Type B pancreatic cell (in vitro differentiated cells): ENCODE data around the gene CAMTA1. TPM values are rescaled to one million over a fixed set of nuclear protein-coding genes. Genes with fewer than 3 reads are reported as not detected.

Experiments used
- DNase-seq: peaks from one replicate; pipeline ENCODE4 v3.0.0; 2021; ENCODE audit warnings: mixed read lengths; ENCODE audit not compliant: unreplicated experiment; ENCODE audit errors: extremely low spot score
- H3K27ac Mint-ChIP-seq: 2 replicates; pipeline ENCODE4 v1.8.0; 2021; ENCODE audit warnings: mild to moderate bottlenecking, mixed read lengths
- H3K27me3 Mint-ChIP-seq: 2 replicates; pipeline ENCODE4 v1.8.0; 2021; ENCODE audit warnings: mixed read lengths
- H3K36me3 Mint-ChIP-seq: 2 replicates; pipeline ENCODE4 v1.8.0; 2021; ENCODE audit warnings: mixed read lengths
- H3K4me1 Mint-ChIP-seq: one replicate; pipeline ENCODE4 v1.8.0; 2021; ENCODE audit warnings: mixed read lengths; ENCODE audit not compliant: unreplicated experiment
- H3K4me3 Mint-ChIP-seq: 2 replicates; pipeline ENCODE4 v1.8.0; 2021; ENCODE audit warnings: mild to moderate bottlenecking, mixed read lengths
- H3K9me3 Mint-ChIP-seq: 2 replicates; pipeline ENCODE4 v1.8.0; 2021; ENCODE audit warnings: mixed read lengths
- CTCF ChIP-seq: fragments of 200-600 bp; sonication (generic); conservative IDR thresholded peaks from 2 replicates; pipeline ENCODE4 v1.5.0; 2021; ENCODE audit warnings: antibody characterized with exemption, mild to moderate bottlenecking
- total RNA-seq: library from RNA; stranded (reverse); gene quantifications from 2 replicates; pipeline ENCODE4 v1.2.1, GENCODE V29; 2021; ENCODE audit warnings: low replicate concordance

CAMTA1 gene
- total RNA-seq, 1 donor from 2014 or later: 82.5 TPM

- no peak overlapping the region for H3K27ac Mint-ChIP-seq
- no peaks in the 10 kb centered on the region for H3K27me3 Mint-ChIP-seq
These were observed 97.2 kb downstream of the CAMTA1 start for GRCh38 chr1:6882414-6882813.

GRCh38 chr1:6884652-6885153, 99.4 kb downstream of the CAMTA1 start:
- H3K4me3 Mint-ChIP-seq: peak overlapping the region; percentile 38
- peaks cover 7% of the 10 kb centered on the region for H3K4me1 Mint-ChIP-seq
- H3K36me3 Mint-ChIP-seq: peaks cover 9% of the 10 kb centered on the region
- H3K9me3 Mint-ChIP-seq: no peaks in the 10 kb centered on the region
- TF ChIP-seq CTCF: no peak
- DNase-seq: no peak
- no peaks in the 10 kb centered on the region for H3K27me3 Mint-ChIP-seq
- H3K27ac Mint-ChIP-seq: peak overlapping the region; percentile 63

More at GRCh38 chr1:6882414-6882813, 97.2 kb downstream of the CAMTA1 start:
- peaks cover 9% of the 10 kb centered on the region for H3K36me3 Mint-ChIP-seq
- no peaks in the 10 kb centered on the region for H3K9me3 Mint-ChIP-seq
- peaks cover 6% of the 10 kb centered on the region for H3K4me1 Mint-ChIP-seq
- H3K4me3 Mint-ChIP-seq: no peak overlapping the region
- TF ChIP-seq CTCF: no peak
- no peak for DNase-seq

- TF ChIP-seq CTCF: no peak
- peaks cover 9% of the 10 kb centered on the region for H3K4me1 Mint-ChIP-seq
- no peak overlapping the region for H3K4me3 Mint-ChIP-seq
- no peak for DNase-seq
- H3K27ac Mint-ChIP-seq: no peak overlapping the region
- peaks cover 9% of the 10 kb centered on the region for H3K36me3 Mint-ChIP-seq
- H3K9me3 Mint-ChIP-seq: no peaks in the 10 kb centered on the region
- H3K27me3 Mint-ChIP-seq: no peaks in the 10 kb centered on the region
These were observed 100.2 kb downstream of the CAMTA1 start for GRCh38 chr1:6885426-6885825.

DNA sequence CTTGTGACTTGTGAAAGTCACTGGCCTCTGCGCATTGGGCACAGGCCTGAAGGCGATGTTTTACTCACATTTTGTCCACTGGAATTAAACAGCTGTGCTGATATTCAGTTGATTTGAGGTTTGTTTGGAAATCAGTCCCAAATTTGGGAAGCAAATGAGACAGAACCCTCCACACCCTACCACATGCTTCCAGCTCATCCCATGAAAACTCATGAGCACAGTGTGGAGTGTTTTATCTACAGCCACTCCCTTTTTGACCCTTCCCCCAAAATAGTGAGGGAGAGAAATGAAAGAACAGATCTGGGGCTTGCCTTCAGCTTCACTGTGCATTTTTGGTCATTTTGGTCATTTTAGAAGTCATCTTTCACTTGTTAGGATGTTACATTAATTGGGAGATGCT, 101.3 kb downstream of the CAMTA1 start:
- no peak overlapping the region for H3K4me3 Mint-ChIP-seq
- H3K27ac Mint-ChIP-seq: no peak overlapping the region
- H3K4me1 Mint-ChIP-seq: peaks cover 3% of the 10 kb centered on the region
- H3K27me3 Mint-ChIP-seq: no peaks in the 10 kb centered on the region
- peaks cover 9% of the 10 kb centered on the region for H3K36me3 Mint-ChIP-seq
- no peaks in the 10 kb centered on the region for H3K9me3 Mint-ChIP-seq
- DNase-seq: no peak
- no peak for TF ChIP-seq CTCF

DNA sequence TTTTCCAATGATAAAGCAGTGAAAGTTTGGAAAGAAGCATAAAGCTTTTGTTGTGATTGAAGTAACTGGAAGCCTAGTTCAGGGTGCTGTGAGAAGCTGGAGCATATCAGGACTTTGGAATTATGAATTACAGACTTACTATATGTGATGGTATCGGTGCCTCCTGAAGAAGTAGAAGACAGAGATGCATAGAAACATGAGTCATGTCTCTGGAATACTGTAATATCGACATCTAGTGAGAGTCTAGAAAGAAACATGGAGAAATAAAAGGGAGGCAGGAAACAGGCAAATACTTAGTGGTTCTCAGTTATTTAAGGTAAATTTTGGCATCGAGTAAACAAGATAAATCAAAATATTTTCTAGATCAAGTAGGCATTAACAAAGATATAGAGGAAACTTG, 103.0 kb downstream of the CAMTA1 start:
- no peak for TF ChIP-seq CTCF
- DNase-seq: no peak
- peaks cover 3% of the 10 kb centered on the region for H3K4me1 Mint-ChIP-seq
- H3K4me3 Mint-ChIP-seq: no peak overlapping the region
- no peak overlapping the region for H3K27ac Mint-ChIP-seq
- no peaks in the 10 kb centered on the region for H3K27me3 Mint-ChIP-seq
- H3K9me3 Mint-ChIP-seq: no peaks in the 10 kb centered on the region
- peaks cover 9% of the 10 kb centered on the region for H3K36me3 Mint-ChIP-seq

GRCh38 chr1:6888870-6889269, 103.6 kb downstream of the CAMTA1 start:
- TF ChIP-seq CTCF: no peak
- Mint-ChIP-seq H3K4me3 (no peak overlapping the region), H3K27me3 (no peaks in the 10 kb centered on the region), H3K27ac (no peak overlapping the region), H3K36me3 (peaks cover 9% of the 10 kb centered on the region), H3K4me1 (peaks cover 3% of the 10 kb centered on the region), H3K9me3 (no peaks in the 10 kb centered on the region)
- DNase-seq: no peak
